Activated T-cell treated with anti-CD3 and anti-CD28 coated beads, Interleukin-2, amount 50 U/mL, for 24 hours (primary cell): ENCODE results near the gene MYOCD.

Experiments
- DNase-seq: peaks from one replicate; pipeline ENCODE4 v3.0.0-alpha.2; 2020
- H3K27ac Mint-ChIP-seq: 2 replicates; pipeline ENCODE4 v1.8.0; 2020; ENCODE audit warnings: mild to moderate bottlenecking, mixed read lengths
- H3K27me3 Mint-ChIP-seq: 2 replicates; pipeline ENCODE4 v1.8.0; 2020; ENCODE audit warnings: mixed read lengths
- H3K36me3 Mint-ChIP-seq: 2 replicates; pipeline ENCODE4 v1.8.0; 2020; ENCODE audit warnings: low read depth, mixed read lengths
- H3K4me1 Mint-ChIP-seq: 2 replicates; pipeline ENCODE4 v1.8.0; 2020; ENCODE audit warnings: low read depth, mixed read lengths
- H3K4me3 Mint-ChIP-seq: 2 replicates; pipeline ENCODE4 v1.8.0; 2020; ENCODE audit warnings: mild to moderate bottlenecking, moderate library complexity, mixed read lengths
- H3K9me3 Mint-ChIP-seq: 2 replicates; pipeline ENCODE4 v1.8.0; 2020; ENCODE audit warnings: mixed read lengths

The MYOCD gene

GRCh38 chr17:12794919-12795532 lies 129.3 kb downstream of the MYOCD start:
- Mint-ChIP-seq H3K4me3 (no peak overlapping the region), H3K27ac (no peak overlapping the region), H3K27me3 (peaks cover 31% of the 10 kb centered on the region), H3K9me3 (peaks cover 11% of the 10 kb centered on the region), H3K36me3 (no peaks in the 10 kb centered on the region), H3K4me1 (peaks cover 4% of the 10 kb centered on the region)
- no peak for DNase-seq

- H3K9me3 Mint-ChIP-seq = peaks cover 18% of the 10 kb centered on the region
- no peak for DNase-seq
- H3K4me3 Mint-ChIP-seq = no peak overlapping the region
- H3K36me3 Mint-ChIP-seq = no peaks in the 10 kb centered on the region
- H3K27me3 Mint-ChIP-seq = no peaks in the 10 kb centered on the region
- H3K27ac Mint-ChIP-seq = no peak overlapping the region
- H3K4me1 Mint-ChIP-seq = no peaks in the 10 kb centered on the region
Measured at GRCh38 chr17:12800855-12801365, 135.2 kb downstream of the MYOCD start.

- no peaks in the 10 kb centered on the region for H3K4me1 Mint-ChIP-seq
- H3K36me3 Mint-ChIP-seq = no peaks in the 10 kb centered on the region
- no peak for DNase-seq
- no peaks in the 10 kb centered on the region for H3K27me3 Mint-ChIP-seq
- H3K27ac Mint-ChIP-seq = no peak overlapping the region
- peaks cover 34% of the 10 kb centered on the region for H3K9me3 Mint-ChIP-seq
- H3K4me3 Mint-ChIP-seq = no peak overlapping the region
Measured at GRCh38 chr17:12806630-12807029, 140.9 kb downstream of the MYOCD start.

- Mint-ChIP-seq H3K4me1 (no peaks in the 10 kb centered on the region), H3K4me3 (no peak overlapping the region), H3K36me3 (no peaks in the 10 kb centered on the region), H3K9me3 (peaks cover 32% of the 10 kb centered on the region), H3K27me3 (no peaks in the 10 kb centered on the region), H3K27ac (no peak overlapping the region)
- DNase-seq = no peak
Measured at GRCh38 chr17:12808723-12809122, 143.0 kb downstream of the MYOCD start.

GRCh38 chr17:12812877-12813276 lies 147.2 kb downstream of the MYOCD start:
- Mint-ChIP-seq H3K27me3 (no peaks in the 10 kb centered on the region), H3K27ac (no peak overlapping the region), H3K4me1 (no peaks in the 10 kb centered on the region), H3K36me3 (no peaks in the 10 kb centered on the region), H3K9me3 (peaks cover 25% of the 10 kb centered on the region), H3K4me3 (no peak overlapping the region)
- no peak for DNase-seq

- H3K4me3 Mint-ChIP-seq = no peak overlapping the region
- H3K27ac Mint-ChIP-seq = no peak overlapping the region
- no peaks in the 10 kb centered on the region for H3K27me3 Mint-ChIP-seq
- H3K9me3 Mint-ChIP-seq = peaks cover 26% of the 10 kb centered on the region
- H3K4me1 Mint-ChIP-seq = no peaks in the 10 kb centered on the region
- no peak for DNase-seq
- H3K36me3 Mint-ChIP-seq = no peaks in the 10 kb centered on the region
Measured at GRCh38 chr17:12813664-12814063, 148.0 kb downstream of the MYOCD start.

- H3K4me3 Mint-ChIP-seq = no peak overlapping the region
- H3K9me3 Mint-ChIP-seq = peaks cover 19% of the 10 kb centered on the region
Measured at GRCh38 chr17:12814718-12815117, 149.0 kb downstream of the MYOCD start.

GRCh38 chr17:12815642-12816141 lies 150.0 kb downstream of the MYOCD start:
- no peaks in the 10 kb centered on the region for H3K36me3 Mint-ChIP-seq
- no peaks in the 10 kb centered on the region for H3K27me3 Mint-ChIP-seq
- peaks cover 12% of the 10 kb centered on the region for H3K9me3 Mint-ChIP-seq
- no peak overlapping the region for H3K27ac Mint-ChIP-seq
- no peaks in the 10 kb centered on the region for H3K4me1 Mint-ChIP-seq
- DNase-seq = no peak
- H3K4me3 Mint-ChIP-seq = no peak overlapping the region

More at GRCh38 chr17:12814718-12815117, 149.0 kb downstream of the MYOCD start:
- Mint-ChIP-seq H3K36me3 (no peaks in the 10 kb centered on the region), H3K4me1 (no peaks in the 10 kb centered on the region), H3K27ac (no peak overlapping the region), H3K27me3 (no peaks in the 10 kb centered on the region)
- DNase-seq = no peak
